ENCODE measurements around the gene ANKMY1. TPM values are rescaled to one million over a fixed set of nuclear protein-coding genes. Genes with fewer than 3 reads are reported as not detected.
A peak's percentile ranks its signal among the peaks of the same experiment; 100 is the strongest.

The ANKMY1 gene
- total and polyA plus RNA-seq, 12 donors, result 1.9 to 15.6 (median 5.3) TPM

DNA sequence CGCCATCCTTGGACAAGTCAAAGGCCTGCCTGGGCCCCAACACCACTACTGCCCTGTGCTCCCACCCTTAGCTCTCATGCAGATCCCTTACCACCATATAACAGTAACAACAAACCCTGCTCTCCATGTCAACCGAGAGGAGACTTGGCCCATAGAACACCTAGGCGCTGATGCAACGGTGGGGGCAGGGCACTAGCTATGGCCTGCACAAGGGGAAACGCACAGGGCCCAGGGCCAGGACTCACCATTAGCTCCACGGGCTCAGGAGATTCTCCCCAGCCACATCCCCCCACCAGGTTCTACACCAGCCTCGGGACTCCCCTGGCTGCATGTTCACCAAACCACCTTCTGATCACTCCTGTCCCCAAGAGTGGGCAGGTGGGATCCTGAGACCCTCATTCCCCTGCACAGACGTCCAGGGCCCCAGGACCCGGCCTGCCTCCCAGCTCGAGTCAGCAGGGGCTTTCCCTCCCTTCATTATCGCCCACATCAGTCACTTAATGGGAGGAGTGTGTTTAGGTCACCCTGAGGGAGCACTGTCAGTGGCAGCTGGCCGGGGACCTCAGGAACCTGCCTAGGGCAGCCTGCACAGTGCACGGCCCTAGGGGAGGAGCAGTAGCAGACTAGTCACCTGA, 29.3 kb downstream of the ANKMY1 start:
- peaks cover 0 to 52% (median 17%) of the 10 kb centered on the region in 11 donors for H3K9me3 ChIP-seq
- WGBS, 2 donors, result 88 to 95% methylated on average over 13 of the region's 13 CpGs
- peaks cover 0 to 68% (median 5%) of the 10 kb centered on the region in 9 donors for H3K36me3 ChIP-seq

DNA sequence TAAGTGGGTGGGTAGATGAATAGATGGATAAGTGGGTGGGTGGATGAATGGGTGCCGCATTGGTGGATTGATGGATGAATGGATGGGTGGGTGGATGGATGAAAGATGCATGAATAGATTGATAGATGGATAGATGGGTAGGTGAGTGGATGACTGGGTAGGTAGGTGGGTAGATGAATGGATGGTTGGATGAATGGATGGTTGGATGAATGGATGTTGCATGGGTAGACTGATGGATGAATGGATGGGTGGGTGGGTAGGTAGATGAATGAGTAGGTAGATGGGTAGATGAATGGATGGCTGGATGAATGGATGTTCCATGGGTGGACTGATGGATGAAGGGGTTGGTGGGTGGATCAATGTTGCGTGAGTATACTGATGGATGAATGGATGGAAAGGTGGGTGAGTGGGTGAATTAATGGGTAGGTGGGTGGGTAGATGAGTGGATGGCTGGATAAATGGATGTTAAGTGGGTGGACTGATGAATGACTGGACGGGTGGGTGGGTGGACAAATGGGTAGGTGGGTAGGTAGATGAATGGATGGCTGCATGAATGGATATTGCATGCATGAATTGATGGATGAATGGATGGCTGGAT, 30.5 kb downstream of the ANKMY1 start:
- Histone ChIP-seq H3K27me3 (no peaks in the 10 kb centered on the region), H3K36me3 (peaks cover 0 to 73% (median 4%) of the 10 kb centered on the region in 9 donors), H3K27ac (no peak overlapping the region), H3K4me1 (no peaks in the 10 kb centered on the region), H3K4me3 (no peak overlapping the region), H3K9me3 (peaks cover 0 to 43% (median 10%) of the 10 kb centered on the region in 11 donors)
- TF ChIP-seq, protein P1, sequence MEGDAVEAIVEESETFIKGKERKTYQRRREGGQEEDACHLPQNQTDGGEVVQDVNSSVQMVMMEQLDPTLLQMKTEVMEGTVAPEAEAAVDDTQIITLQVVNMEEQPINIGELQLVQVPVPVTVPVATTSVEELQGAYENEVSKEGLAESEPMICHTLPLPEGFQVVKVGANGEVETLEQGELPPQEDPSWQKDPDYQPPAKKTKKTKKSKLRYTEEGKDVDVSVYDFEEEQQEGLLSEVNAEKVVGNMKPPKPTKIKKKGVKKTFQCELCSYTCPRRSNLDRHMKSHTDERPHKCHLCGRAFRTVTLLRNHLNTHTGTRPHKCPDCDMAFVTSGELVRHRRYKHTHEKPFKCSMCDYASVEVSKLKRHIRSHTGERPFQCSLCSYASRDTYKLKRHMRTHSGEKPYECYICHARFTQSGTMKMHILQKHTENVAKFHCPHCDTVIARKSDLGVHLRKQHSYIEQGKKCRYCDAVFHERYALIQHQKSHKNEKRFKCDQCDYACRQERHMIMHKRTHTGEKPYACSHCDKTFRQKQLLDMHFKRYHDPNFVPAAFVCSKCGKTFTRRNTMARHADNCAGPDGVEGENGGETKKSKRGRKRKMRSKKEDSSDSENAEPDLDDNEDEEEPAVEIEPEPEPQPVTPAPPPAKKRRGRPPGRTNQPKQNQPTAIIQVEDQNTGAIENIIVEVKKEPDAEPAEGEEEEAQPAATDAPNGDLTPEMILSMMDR (IDR thresholded peaks at IDR 0.05), result no peak
- no peak for DNase-seq
- ATAC-seq, result no peak
- intact Hi-C loops (cut with DNase I), result loop anchor here in 1 of 10 donors (10.0 kb wide), 1 partner anchor 178 kb away; no protein-coding TSS in a partner anchor
- 92 to 95% methylated on average over 3 of the region's 3 CpGs for WGBS, 2 donors

More for the DNA sequence above, 29.3 kb downstream of the ANKMY1 start:
- intact Hi-C loops (cut with DNase I), result loop anchor here in 1 of 10 donors (10.0 kb wide), 1 partner anchor 176 kb away; no protein-coding TSS in a partner anchor
- H3K4me1 ChIP-seq, result no peaks in the 10 kb centered on the region
- no peaks in the 10 kb centered on the region for H3K27me3 ChIP-seq
- DNase-seq (no peak), ATAC-seq (peak in 1 of 8 donors; percentile 11)
- TF ChIP-seq, protein P1 (IDR thresholded peaks at IDR 0.05), result no peak
- no peak overlapping the region for H3K27ac ChIP-seq
- H3K4me3 ChIP-seq, result no peak overlapping the region

DNA sequence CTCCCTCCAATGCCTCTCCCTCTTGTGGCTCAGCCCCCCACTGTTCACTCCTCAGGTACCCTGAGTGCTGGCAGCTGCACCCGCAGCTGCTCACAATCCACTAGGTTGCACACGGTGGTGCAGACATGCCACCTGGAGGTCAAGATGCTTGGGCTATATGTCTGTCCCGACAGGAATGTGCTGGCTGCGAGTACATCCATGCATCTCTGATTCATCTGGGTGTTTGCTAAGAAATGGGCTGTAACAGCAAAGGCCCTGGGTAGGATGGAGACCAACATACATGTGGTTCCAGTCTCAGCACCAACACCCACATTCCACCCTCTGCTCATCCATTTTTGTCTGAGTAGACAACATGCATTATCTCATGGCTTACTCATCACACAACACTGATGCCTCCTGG, 31.3 kb downstream of the ANKMY1 start:
- H3K27ac ChIP-seq, result no peak overlapping the region
- 89% methylated on average over 4 of the region's 4 CpGs for WGBS, 2 donors
- TF ChIP-seq, protein P1 (IDR thresholded peaks at IDR 0.05), result no peak
- H3K36me3 ChIP-seq, result peaks cover 0 to 72% (median 4%) of the 10 kb centered on the region in 9 donors
- DNase-seq (no peak), ATAC-seq (no peak)
- H3K4me3 ChIP-seq, result no peak overlapping the region
- intact Hi-C loops (cut with DNase I), result loop anchor here in 1 of 10 donors (10.0 kb wide), 1 partner anchor 178 kb away; no protein-coding TSS in a partner anchor
- H3K4me1 ChIP-seq, result no peaks in the 10 kb centered on the region
- peaks cover 0 to 43% (median 5%) of the 10 kb centered on the region in 11 donors for H3K9me3 ChIP-seq
- H3K27me3 ChIP-seq, result no peaks in the 10 kb centered on the region

DNA sequence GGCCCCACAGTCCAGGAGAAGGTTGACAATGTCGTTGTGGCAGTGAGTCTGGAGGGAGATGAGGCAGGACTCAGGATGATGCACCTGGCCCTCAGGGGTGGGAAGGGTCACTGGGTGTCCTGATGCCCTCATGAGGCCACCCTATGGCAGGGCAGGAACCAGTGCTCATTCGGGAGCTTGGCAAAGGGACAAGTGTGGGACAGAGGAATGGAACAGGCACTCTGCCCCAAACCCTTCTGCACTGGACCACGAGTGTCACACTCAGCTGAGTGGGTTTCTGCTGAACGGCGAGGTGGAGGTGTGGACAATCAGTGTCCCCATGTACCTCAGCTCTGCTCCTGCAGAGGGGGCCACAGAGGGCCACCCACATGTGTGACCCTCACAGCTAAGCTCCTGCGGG, 32.0 kb downstream of the ANKMY1 start:
- DNase-seq (no peak), ATAC-seq (peak in 1 of 8 donors; percentile 11)
- H3K4me1 ChIP-seq, result no peaks in the 10 kb centered on the region
- H3K27ac ChIP-seq, result no peak overlapping the region
- TF ChIP-seq, protein P1 (IDR thresholded peaks at IDR 0.05), result no peak
- intact Hi-C loops (cut with DNase I), result loop anchor here in 1 of 10 donors (10.0 kb wide), 1 partner anchor 179 kb away; no protein-coding TSS in a partner anchor
- H3K27me3 ChIP-seq, result no peaks in the 10 kb centered on the region
- H3K4me3 ChIP-seq, result no peak overlapping the region
- H3K36me3 ChIP-seq, result peaks cover 0 to 65% (median 4%) of the 10 kb centered on the region in 9 donors
- WGBS, 2 donors, result 96 to 97% methylated on average over 6 of the region's 6 CpGs
- H3K9me3 ChIP-seq, result peaks cover 0 to 35% (median 0%) of the 10 kb centered on the region in 11 donors
